GM18519 (cell line): Measurements from ENCODE around the gene TCF12.
"Not testable (repeated sequence)": the region's sequence is repeated elsewhere in the genome, so short reads cannot be mapped to it uniquely, and the experiment has no call there.

Source experiments
- ATAC-seq: cut with Tn5 transposase; IDR thresholded peaks from one replicate; pipeline ENCODE4 v1.9.1; 2021; ENCODE audit warnings: mild to moderate bottlenecking, moderate library complexity; ENCODE audit not compliant: unreplicated experiment, low FRiP score

The TCF12 gene

DNA sequence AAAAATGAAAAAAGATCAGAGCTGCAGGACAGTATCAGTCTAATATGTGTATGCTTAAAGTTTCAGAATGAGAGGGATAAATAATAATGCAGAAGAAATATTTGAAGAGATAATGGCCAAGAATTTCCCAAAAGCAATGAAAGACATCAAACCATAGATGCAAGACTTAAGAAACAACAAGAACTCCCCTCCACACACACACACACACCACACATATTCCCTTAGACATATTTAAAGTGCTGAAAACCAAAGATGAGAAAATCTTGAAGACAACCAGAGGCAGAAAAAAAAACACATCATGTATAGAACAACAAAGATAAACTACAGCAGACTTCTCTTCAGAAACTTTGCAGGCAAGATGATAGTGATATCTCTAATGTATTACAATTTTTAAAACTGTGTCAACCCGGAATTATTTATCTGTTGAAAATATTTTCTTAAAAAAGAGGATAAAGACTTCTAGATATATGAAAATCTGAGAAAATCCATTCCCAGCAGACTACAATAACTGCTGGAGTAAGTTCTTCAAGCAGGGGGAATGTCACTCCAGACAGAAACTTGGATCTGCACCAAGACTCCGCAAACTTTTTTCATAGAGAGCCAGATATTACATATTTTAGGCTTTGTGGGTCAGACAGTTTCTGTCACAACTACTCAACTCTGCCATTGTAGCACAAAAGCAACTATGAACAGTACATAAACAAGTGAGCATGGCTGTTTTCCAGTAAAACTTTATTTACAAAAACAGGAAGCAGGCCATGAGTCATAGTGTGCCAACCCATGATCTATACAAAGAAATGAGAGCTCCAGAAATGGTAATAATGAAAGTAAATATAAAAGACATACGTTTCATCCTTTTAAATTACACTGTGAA is 234.5 kb downstream of the TCF12 start:
- no peak for ATAC-seq

DNA sequence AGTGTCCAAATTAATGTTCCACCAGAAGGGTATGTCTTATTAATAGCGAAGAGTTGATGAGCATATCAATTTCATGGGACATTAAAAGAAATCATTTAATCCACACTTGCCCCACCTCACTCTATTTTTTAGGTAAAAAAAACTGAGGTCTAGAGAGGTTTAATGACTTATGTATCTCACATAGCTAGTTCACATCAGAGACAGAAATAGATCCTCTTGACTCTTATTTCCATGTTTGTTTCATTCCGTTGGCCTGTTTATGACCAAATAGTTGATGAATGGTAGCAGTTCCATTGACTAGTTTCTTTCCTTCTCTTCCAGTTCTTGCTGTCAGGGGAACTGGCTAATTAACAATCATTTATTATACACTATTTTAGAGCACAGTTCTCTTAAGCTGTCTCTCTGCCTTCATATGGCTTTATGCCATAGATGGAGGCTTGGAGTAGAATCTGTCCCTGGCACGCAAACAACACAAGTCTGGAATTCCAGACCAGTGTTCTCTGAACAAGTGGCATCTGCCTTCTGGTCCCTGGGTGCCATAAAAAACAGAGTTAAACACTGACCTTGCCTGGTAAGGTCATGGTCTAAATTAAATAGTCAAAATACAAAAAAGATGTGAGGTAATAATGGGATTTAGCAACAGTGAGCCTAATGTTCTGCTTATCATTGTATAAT is 237.9 kb downstream of the TCF12 start:
- ATAC-seq, result no peak

DNA sequence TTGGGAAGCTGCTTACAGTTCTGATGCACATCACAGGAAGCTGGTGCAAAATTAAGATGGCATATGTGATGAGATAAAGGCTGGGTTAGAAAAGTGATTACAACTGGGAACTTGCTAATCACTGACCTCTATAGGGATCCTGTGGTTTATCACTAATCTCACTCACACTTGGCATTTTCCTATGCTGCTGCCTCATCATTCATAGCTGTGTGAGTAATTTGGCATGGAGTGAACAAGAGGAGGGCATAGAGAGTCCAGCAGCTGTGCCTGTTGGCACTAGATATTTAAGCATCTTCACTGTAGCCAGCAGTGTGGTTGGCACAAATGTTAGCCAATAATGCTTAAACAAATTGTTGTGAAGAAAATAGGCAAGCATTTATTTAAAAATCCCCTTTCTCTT is 240.1 kb downstream of the TCF12 start:
- ATAC-seq, result no peak

DNA sequence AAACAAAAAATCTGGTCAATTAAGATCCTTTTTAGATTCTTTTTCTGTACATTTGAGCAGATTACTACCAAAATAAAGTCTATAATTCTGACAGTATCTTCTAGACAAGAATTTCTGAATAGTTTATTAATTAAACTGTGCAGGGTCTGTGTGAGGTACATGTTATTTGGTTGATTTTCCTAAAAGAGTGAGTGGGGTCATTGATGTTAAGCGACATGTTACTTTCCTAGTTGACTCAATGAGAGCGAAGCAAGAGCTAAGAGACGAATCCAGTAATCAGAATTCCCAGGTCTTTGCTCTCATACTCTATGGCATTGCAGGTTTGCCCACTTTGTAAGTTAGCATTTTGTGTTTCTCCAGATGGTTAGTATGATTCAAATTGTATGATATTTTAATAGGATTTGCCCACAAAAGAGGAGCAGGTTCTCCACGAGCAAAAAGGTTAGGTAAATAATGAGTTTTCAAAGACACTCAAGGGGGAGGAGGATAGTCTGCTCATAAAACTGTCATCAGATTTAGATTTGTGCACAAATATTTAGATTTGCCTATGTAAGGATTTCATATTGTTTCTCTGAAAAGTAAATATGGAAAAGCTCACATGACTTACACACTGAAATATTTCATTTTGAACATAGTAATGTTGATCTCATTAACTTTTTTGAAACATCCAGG is 240.7 kb downstream of the TCF12 start:
- no peak for ATAC-seq

DNA sequence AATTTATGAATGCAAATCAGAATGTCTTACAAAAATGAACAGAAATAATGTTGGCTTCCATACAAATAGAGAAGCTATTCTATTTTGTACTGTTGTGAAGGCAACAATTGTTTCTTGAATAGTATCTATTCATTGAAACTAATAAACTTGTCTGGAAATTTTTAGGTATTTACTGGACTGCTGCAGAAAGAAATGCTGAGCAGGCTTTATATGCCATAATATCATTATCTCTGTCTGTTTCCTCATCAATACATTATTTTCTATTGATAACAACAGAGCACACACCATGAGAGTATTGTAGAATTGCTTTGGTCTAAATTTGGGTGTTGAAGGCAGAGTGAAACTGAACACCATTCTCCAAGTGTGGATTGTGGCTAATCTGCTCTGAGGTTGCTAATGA is 241.3 kb downstream of the TCF12 start:
- ATAC-seq, result no peak

DNA sequence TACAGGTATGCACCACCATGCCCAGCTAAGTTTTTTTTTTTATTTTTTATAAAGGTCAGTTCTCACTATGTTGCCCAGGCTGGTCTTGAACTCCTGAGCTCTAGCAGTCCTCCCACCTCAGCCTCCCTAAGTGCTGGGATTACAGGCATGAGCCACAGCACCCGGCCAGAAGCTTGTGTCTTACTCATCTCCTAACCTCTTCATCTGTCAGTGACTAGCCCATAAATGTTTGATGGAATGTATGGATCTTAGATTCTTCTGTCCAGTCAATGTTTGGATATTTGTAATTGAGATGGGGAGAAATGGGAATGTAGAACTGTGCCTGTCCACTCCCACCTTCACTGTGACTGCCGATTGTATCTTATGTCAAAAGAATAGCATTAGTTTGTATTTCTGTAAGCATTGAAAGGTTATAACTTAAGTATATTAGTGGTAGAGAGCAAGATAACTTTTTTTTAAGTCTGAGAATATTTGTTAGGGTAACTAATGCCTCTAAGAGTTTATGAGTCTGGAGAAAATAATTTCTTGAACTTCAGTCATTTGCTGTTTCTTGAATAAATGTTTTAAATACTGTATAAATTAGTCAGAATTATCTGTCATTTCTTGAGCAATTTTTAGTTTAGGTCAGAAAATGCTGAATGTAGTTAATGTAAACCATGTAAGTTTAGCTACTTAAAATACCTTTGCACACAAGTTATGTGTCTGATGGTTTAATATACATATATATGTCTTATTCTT is 242.5 kb downstream of the TCF12 start:
- ATAC-seq, result no peak

DNA sequence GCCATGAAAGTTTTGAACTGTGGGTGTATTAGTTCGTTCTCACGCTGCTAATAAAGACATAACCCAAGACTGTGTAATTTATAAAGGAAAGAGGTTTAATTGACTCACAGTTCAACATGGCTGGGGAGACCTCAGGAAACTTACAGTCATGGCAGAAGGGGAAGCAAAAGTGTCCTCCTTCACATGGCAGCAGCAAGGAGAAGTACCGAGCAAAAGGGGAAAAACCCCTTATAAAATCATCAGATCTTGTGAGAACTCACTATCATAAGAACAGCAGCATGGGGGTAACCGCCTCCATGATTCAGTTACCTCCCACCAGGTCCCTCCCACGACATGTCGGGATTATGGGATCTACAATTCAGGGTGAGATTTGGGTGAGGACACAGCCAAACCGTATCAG is 245.8 kb downstream of the TCF12 start:
- not testable (repeated sequence) for ATAC-seq

DNA sequence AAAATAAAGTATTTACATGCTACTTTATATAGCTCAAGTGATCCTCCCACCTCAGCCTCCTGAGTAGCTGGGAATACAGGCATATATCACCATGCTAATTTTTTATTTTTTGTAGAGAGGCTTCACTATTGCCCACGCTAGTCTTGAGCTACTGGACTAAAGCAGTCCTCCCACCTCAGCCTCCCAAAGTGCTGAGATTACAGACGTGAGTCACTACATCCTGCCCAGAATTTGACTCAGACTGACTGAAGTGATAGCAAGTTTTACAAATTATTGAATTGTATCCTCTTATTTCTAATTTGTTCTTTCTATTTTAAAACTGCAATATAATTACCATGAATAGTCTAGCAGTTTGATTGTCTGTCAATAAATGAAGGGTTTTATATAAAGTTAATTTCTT is 247.5 kb downstream of the TCF12 start:
- no peak for ATAC-seq

DNA sequence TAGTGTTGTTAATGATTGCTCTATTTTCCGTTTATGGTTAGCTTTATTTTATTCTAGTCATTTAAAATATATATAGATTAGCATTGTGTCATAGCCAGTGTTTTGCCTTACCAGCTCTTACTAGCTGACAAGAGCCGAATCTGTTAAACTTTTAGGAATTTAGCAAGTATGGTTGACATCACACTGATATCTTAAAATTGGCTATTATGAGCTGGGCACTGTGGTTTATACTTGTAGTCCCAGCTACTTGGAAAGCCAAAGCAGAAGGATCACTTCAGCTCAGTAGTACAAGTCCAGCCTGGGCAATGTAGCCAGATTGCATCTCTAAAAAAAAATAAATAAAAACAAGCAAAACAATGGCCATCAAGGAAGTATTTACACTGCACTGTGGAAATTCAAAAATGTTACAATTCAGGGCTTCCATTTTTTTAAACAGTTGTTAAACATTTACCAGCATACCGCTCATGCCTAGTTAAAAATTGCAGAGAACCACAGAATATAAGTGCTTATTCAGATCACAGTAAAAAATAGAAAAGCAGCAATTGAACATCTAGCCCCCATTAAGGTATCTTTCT is 249.5 kb downstream of the TCF12 start:
- ATAC-seq, result no peak

DNA sequence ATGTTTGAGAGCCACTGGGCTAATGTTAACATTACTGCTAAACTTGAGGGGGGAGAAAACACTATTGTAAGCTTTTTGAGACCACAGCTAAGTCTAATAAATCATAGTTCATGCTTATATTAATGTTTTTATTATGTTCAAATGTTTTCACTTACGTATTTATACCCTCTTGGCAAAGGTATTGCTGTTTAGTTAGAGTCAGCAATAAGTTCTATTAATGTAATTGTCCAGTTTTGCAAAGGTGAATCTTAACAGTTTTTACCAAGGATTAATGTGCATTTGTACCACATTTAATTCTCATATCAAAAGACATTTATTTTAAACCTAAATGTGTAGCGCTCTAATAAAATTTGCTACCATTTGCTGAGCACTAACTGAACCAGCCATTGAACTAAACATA is 251.2 kb downstream of the TCF12 start:
- no peak for ATAC-seq

DNA sequence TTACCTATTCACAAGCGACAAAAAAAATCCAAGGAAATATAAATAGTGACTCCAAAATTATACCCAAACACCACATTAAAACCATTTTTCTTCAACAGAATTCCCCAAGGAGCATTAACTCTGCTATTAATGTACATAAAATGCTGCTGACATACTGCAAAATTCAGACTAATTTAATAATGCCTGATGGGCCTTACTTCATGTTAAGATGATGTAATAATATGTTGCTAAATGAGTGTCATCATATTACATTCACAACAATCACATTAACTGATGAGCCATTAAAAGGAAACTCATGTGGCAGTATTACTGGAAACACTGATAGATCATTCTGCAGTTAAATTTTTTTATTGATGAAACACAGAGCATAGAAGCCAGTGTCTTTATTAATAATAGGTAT is 253.0 kb downstream of the TCF12 start:
- no peak for ATAC-seq

DNA sequence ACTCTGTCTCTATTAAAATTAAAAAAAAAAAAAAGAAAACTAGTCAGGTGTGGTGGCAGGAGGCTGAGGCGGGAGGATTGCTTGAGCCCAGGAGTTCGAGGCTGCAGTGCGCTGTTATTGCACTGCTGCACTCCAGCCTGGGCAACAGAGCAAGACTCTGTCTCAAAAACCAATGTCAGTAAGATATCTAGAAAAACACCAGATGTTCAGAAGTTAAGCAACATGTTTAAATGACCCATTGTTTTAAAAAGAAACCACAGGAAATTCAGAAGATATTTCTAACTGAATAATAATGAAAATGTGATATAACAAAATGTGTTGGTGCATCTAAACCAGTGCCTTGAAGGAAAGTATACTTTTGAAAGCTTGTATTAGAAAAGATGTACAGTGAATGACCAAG is 254.5 kb downstream of the TCF12 start:
- ATAC-seq, result no peak

DNA sequence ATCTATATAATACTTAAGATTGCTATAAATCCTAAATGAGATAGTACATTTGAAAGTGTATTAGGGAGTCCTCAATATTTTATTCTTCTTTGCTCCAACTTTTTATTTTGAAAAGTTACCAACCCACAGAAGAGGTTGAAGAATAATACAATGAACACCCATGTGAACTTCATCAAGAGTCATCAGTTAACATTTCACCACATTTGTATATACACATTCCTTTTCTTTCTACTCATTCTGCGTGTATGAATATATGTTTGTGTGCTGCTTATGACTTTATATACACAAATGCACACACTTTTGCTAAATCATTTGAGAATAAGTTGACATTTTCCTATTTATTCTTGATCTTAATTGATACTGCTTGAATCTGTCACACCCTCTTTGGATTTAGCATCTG is 264.6 kb downstream of the TCF12 start:
- ATAC-seq, result no peak

DNA sequence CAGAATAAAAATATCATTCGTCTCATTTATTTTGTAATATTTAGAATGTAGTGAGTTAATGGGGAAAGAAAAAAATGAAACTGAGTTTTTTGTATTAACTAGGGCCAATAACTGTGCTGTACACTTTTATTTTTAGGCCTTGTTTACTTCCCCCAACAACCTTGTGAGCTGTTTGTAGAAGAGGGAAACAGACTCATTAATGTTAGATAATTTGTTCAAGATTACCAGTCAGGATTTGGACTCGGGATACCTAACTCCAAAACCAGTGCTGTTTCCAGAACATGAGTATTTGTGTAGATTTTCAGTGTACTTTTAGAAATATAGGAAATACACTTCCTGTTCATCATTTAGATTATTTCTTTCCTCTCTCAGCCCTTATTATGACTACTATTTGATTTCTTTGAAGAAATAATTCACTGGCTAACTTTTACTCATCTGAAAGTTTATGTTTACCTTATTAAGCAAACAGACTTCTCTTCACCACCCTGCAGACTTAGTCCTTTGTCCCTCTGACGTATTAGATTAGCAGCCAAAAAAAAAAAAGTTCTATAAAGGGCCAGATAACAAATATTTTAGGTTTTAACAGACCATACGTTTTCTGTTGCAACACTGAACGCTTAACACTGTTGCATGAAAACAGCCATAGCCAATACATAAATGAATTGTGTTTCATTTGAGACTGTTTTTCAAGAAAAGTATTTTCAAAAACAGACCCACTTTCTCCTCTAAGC is 265.3 kb downstream of the TCF12 start:
- no peak for ATAC-seq

DNA sequence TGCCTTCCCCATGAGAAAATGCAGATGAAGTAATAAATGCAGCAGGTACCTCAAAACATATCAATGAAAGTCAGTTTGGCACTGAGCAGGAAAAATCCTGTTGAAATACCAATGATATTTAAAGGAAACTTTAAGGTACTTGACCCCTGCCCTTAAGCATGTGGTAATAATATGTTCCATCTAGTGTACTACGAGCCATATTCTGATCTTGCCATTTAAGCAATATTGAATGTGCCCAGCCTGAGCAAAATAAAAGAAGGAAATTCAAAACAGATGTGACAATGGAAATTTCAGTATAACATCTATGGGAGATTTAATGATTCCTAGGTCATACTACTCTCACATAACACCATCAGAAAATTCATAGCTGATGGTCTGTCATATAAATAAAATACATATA is 266.1 kb downstream of the TCF12 start:
- ATAC-seq, result no peak

DNA sequence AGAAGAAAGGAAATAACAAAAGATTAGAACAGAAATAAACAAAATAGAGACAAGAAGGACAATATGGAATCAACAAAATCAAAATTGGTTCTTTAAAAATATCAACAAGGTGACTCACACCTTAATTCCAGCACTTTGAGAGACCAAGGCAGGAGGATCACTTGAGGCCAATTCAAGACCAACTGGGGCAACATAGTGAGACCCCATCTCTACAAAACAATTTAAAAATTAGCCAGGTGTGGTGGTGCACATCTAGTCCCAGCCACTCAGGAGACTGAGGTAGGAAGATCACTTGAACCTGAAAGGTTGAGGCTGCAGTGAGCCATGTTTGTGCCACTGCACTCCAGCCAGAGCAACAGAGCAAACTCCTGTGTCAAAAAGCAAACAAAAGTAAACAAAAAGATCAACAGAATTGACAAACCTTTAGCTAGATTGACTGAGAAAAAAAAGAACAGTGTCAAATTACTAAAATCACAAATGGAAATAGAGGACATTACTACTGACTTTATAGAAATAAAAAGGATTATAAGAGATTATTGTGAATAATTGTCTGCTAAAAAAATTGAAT is 267.1 kb downstream of the TCF12 start:
- ATAC-seq, result no peak

DNA sequence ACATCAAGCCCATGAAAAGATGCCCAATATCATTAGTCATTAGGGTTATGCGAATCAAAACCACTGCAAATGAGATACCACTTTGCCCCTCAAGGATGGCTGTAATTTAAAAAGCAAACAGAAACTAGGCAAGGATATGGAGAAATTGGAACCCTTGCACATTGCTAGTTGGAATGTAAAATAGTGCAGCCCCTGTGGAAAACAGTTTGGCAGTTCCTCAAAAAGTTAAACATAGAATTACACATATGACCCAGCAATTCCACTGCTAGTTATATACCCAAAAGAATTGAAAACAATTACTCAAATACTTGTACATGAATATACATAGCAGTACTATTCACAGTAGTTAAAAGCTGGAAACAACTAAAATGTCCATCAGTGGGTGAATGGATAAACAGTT is 271.0 kb downstream of the TCF12 start:
- no peak for ATAC-seq

DNA sequence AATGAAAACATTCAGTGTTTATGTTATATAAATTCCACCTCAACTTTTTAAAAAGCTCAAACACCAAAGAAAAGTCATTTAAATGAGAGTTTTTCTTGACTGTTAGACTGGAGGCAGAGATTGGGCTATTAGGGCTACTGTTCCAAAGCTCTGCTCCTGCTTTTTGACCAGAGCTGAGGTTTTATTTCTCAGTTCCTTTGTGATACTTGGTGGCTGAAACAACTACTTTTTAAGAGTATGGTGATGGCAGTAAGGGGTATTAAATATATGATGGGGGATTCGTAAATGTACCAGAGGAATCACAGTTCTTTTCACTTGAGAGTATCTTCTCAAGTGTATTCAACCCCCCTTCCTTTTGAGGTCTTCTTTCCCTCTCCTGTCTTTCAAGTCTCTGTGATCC is 271.8 kb downstream of the TCF12 start:
- ATAC-seq, result no peak

DNA sequence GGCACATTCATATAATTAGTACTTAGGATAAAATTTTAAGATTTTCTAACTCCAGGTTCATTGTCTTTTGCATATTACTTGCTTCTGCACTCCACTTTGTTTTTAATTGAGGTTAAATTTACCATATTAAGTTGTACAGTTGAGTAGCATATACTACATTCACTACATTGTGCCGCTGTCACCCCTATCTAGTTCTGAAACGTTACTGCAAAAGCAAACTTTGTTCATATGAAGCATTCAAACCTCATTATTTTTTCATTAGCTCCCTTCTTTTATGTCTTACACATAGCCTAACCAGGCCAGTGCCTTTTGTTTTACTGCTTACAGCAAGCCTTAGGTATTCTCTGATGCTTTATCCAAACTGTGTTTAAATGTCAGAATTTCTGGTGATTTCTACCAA is 274.7 kb downstream of the TCF12 start:
- ATAC-seq, result no peak

DNA sequence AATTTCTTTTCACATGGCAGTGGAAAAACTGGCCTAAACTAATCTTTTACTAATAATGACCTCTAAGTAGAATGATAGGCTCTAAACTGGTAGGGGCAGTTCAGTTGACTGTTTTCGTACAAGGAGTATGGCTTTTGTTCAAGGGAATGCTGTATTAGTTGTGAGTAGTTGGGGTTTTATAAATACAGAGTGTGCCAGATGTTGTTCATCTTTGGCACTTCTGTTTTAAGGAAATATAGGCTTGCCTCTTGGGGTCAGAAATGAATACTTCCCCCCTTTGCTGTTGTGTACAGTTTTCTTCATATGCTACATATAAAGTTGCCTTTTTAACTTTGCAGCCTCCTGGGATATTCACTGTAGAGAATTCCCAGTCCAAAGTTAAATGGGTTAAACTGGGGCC is 276.9 kb downstream of the TCF12 start:
- ATAC-seq, result no peak
